ENCODE data around the gene PSMC3.

The PSMC3 gene

DNA sequence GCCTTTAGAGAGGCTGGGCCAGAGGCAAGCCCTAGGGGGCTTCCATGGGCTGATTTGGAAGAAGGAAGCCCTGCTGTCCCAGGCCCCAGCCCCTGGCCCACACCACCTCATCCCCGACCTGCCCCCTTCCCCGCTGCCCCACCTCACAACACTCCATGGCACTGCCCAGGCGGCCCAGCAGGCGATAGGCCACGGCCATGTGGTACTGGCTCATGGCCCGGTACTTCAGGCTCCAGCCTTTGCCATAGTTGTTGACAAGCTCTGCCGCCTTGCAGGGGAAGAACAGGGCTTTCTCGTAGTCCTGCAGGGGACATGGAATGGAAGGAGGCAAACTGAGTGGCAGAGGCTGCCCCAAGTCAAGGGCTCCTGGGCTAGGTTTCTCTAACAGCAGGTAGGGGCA lies 16.3 kb upstream of the PSMC3 start:
- DNase-seq, result no peak

DNA sequence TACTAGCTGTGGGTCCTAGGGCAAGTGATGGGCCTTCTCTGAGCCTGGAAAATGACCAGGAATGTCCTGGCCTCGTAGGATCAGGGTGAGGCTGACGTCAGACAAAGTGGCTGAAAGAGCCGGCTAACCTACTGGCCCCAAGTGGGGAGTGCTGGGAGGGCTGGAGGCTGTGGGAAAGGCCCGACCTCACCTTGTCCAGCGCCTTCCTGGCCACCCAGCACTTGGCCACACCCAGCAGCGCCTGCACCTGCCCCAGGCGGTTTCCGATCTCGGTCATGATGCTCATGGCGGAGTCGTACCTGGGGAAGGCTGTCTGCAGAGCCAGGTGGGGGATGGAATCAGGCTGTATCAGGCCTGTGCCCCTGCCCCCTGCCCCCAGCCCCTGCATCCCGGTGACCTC lies 15.2 kb upstream of the PSMC3 start:
- DNase-seq, result no peak

DNA sequence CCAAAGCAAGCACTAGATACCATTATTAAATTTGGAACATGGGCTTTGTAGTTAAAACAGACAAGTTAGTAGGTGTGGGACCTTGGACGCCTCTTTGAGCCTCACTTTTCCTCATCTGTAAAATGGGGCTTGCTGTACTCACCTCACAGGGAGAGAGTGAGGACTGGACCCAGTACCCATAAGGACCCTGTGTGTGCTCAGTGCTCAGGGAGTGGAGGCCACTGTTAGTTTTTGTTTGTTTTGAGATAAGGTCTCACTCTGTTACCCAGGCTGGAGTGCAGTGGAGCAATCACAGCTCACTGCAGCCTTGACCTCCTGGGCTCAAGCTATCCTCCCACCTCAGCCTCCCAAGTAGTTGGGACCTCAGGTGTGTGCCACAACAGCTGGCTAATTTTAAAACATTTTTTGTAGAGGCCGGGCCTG lies 13.8 kb upstream of the PSMC3 start:
- DNase-seq, result no peak

DNA sequence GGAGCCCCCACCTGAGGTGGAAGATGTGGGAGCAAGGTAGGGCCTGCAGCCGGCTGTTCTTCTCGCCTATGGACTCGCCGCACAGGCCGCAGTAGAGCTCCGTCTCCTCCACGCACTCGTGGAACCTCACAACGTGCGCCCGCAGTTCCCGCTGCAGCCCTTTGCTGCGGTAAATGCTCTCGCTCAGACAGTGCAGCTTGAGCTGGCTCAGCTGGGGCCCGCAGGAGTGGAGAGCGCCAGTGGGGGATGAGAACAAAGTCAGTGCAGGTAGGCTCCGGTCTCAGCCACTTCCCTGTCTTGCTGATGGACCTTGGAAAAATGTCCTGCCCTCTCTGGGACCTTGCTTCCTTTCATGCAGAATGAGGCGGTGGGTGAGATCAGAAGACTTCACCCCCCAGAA lies 12.5 kb upstream of the PSMC3 start:
- no peak for DNase-seq

DNA sequence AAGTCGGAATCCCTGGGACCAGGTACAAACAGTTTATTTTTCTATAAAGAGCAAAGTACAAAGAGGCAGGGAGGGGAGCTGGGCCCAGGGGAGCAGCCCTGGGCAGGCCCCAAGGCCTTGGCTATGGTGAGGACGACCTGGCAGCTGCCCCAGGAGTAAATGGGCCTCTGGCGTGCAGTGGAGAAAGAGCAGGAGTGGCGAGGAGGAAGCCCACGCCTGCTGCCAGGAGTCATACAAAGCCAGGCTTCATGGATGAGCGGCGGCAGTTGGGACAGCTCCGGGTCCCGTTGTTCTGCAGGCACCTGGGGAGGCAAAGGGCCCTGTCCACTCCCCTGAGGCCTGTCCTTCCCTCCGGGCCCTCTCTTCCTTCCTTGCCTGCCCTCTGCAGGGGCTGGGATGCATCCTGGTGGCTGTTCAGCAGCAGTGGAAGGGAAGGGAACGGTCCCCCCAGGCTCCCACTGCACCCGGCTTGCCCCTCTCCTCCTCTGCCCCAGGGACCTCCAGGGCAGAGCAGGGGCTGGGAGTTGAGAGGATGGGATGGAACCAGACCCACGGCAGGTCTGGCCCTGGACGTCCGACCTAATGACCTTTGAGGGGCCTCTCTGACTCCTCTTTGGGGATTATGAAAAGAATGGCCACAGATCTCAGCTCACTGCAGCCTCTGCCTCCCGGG lies 11.6 kb upstream of the PSMC3 start:
- no peak for DNase-seq

DNA sequence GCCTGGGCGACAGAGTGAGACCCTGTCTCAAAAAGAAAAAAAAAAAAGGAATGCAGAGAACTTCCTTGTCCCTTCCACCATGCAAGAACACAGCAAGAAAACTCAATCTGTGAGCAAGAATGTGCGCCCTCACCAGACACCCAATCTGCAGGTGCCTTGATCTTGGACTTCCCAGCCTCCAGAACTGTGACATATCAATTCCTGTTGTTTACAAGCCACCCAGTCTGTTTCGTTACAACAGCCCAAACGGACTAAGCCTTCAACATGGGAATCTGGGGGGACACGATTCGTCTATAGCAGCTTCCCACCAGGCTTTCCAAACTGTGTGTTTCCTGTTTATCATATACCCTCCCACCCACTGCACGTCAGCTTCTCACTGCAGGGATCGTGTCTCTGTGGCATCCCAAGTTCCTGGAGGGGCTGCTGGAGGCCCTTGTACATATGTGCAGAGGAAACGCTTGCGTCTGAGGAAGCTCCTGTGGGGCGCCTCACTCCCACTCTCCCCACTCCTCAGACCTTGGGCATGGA lies 11.0 kb upstream of the PSMC3 start:
- no peak for DNase-seq

DNA sequence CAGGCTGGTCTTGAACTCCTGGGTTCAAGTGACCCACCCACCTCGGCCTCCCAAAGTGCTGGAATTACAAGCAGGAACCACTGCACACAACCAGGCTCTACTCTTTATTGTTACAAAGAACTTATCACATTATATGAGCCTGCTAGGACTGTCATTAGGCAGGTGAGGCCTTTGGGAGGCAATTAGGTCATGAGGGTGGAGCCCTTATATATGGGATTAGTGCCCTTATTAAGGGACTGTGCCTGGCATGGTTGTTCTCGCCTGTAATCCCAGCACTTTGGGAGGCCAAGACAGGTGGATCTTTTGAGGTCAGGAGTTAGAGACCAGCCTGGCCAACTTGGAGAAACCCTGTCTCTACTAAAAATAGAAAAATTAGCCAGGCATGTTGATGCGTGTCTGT lies 10.5 kb upstream of the PSMC3 start:
- no peak for DNase-seq

DNA sequence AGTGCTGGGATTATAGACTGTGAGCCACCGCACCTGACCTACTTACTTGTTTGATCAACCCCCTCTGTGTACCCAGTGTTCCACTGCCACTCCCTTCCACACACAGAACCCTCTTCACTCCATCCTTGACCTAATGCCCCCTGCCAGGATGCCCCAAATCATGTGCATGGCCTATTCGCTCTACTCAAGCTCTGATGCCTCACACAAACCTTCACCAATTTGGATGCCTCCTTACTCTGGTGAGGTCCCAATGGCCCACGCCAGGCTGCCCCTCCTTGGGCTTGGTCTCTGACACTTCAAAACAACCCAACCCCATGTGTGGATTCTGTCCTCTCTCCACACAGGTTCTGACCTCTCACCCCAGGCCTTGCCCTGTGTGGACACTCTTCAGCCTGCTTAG lies 9.4 kb upstream of the PSMC3 start:
- DNase-seq, result no peak

DNA sequence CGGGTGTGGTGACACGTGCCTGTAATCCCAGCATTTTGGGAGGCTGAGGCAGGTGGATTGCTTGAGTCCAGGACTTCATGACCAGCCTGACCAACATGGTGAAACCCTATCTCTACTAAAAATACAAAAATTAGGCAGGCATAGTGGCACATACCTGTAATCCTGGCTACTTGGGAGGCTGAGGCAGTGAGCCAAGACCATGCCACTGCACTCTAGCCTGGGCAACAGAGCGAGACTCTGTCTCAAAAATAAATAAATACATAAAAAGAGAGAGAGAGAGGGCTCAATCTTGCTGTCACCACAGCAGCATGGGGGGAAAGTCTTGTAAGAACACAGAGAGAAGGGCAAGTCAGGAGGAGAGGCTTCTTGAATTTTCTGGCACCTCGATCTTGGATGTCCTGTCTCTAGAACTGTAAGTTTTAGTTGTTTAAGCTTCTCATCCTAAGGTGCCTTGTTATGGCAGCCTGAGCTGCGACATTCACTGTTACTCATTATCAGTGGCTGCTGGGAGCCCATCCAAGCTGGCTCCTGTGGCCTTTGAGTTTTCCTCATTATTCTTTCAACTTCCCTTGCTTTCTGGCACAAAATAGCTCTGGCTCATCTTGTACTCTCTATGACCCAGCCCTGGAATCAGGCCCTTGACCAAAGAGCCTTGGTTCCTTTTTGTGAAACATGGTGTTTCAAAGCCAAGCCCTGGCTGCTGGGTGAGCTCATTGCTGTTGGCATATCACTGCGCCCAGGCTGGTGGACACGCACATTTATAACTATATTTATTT lies 8.0 kb upstream of the PSMC3 start:
- DNase-seq, result no peak

DNA sequence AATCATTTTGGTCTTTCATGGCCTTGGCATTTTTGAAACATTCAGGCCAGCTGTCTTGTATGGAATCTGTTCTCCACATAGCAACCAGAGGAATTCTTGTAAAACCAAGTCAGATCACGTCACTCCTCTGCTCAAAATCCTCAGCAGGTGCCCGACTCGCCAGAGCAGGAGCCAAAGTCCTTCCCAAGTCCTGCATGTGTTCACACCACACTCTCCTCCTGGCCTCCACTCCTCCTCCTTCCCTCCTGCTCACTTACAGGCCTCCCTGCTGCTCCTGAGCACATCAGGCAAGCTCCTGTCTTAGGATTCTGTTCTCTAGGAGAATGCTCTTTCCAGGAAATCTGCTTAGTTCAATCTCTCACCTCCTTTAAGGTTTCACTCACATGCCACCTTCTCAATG lies 6.9 kb upstream of the PSMC3 start:
- no peak for DNase-seq

DNA sequence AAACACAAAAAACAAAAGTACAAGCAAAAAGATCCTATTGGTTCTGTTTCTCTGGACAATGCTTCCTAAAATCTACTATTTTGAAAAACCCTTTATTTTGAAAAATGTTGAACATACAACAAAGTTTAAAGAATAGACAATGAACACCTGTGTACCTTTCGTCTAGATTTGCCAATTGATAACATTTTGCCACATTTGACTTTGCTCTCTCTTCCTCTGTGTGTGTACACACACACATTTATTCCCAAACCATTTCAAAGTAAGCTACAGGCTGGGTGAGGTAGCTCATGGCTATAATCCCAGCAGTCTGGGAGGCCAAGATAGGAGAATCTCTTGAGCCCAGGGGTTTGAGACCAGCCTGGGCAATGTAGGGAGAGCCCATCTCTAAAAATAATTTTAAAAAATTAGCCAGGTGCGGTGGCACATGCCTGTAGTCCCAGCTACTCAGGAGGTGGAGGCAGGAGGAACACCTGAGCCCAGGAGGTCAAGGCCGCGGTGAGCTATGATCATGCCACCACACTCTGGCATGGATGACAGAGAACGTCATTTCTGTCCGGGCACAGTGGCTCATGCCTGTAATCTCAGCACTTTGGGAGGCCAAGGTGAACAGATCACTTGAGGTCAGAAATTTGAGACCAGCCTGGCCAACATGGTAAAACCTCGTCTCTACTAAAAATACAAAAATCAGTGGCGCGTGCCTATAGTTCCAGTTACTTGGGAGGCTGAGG lies 5.3 kb upstream of the PSMC3 start:
- DNase-seq, result no peak

DNA sequence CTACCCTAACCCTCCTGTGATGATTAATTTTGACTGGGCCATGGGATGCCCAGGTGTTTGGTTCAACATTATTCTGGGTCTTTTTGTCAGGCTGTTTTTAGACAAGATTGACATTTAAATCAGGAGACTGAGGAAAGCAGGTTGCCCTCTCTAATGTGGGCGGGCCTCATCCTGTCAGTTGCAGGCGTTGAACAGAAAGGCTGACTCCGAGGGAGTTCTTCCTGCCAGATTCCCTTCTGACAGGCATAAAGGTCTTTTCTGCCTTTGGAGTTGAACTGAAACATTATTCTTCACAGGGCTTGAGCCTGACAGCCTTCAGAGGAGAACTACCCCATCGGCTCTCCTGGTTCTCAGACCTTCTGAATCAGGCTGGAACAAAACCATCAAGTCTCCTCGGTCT lies 4.3 kb upstream of the PSMC3 start:
- DNase-seq, result no peak

DNA sequence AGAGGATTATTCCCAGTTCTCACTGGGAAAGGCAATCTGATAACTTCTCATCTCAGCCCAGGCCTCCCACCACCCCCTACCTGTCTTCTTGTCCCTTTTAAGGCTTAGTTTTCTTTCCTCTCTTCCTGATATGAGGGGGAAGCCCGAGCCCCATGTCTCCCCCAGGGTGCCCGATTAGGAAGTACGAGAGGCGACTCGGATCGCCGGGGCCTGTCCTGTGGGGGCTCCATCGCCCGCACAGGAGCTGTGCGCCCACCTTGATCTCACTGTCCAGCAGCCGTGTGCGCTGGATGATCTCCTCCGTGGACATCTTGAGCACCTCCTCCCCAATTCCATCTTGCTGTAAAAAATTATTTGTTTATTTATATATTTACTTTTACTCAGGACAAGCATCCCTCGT lies 628 bp downstream of the PSMC3 start:
- no peak for DNase-seq

DNA sequence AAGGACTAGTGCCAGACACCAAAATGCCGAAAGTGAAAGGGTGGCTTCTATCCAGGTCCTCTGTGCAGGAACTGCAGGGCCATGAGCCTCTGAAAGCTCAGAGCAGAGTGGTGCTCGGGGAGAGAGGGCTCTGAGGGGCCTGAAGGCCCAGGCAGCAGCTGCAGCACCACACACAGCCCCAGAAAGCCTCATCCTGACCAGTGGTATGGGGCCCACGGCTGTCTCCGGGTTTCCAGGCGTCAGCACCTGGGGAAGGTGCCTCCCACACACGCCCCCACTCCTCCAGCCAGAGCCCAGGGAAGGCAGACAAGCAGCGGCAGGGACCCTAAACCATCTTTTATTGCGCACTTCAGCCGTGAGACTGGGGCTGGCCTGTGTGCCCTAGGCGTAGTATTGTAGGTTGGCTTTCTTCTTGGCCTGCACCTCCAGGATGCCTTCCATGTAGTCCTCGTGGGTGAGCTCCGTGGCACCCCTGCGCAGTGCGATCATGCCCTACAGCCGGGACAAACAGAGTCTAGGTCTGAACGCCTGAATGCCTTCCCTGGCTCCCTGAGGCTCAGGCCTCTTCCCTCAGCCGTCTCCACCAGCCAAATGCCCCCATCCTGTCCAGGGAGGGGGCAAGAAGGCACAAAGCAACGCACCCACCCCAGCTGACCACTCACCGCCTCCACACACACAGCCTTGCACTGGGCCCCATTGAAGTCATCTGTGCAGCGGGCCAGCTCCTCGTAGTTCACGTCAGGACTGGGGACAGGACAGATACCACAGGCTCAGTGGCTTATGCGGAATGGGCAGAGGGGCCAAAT lies 7.6 kb downstream of the PSMC3 start:
- no peak for DNase-seq

DNA sequence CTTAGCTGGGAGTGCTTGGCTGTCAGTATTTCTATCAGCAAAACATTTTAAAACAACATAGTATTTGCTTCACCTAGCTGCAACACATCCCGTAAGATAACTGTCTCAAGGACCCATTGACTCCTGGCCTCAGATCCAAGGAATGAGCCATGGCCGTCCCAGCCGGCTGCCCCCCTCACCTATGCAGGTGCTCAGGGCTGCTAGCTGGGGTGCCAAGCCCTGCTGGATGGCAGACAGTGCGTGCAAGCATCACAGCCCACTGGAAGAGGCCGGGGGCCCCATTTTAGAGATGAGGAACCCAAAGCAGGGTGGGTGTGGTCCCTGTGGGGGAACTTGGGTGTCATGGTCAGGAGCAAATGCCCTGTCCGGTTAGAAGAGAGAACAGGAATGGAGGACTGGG lies 8.5 kb downstream of the PSMC3 start:
- DNase-seq, result no peak

DNA sequence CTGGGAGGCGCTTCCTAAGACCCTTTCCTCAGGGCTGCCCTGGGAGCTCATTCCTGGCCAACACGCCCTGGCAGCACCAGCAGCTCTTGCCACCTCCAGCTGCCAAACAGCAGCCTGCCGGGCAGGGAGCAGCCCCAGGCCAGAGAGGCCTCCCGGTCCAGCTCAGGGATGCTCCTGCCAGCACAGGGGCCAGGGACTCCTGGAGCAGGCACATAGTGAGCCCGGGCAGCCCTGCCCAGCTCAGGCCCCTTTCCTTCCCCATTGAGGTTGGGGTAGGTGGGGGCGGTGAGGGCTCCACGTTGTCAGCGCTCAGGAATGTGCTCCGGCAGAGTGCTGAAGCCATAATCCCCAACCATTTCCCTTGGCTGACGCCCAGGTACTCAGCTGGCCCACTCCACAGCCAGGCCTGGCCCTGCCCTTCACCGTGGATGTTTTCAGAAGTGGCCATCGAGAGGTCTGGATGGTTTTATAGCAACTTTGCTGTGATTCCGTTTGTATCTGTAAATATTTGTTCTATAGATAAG lies 10.2 kb downstream of the PSMC3 start:
- DNase-seq, result no peak

DNA sequence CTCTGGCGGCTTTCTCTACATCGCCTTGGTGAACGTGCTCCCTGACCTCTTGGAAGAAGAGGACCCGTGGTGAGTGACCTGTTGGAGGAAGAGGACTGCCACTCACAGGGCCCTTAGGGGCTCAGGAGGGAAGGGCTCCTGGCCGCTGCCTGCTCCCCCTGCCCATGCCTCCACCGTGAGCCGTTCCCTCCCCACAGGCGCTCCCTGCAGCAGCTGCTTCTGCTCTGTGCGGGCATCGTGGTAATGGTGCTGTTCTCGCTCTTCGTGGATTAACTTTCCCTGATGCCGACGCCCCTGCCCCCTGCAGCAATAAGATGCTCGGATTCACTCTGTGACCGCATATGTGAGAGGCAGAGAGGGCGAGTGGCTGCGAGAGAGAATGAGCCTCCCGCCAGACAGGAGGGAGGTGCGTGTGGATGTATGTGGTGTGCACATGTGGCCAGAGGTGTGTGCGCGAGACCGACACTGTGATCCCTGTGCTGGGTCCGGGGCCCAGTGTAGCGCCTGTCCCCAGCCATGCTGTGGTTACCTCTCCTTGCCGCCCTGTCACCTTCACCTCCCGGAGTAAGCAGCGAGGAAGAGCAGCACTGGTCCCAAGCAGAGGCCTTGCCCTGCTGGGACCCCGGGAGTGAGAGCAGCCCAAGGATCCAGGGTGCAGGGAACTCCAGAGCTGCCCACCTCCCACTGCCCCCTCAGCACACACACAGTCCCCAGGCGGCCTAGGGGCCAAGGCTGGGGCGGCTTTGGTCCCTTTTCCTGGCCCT lies 11.0 kb downstream of the PSMC3 start:
- no peak for DNase-seq

DNA sequence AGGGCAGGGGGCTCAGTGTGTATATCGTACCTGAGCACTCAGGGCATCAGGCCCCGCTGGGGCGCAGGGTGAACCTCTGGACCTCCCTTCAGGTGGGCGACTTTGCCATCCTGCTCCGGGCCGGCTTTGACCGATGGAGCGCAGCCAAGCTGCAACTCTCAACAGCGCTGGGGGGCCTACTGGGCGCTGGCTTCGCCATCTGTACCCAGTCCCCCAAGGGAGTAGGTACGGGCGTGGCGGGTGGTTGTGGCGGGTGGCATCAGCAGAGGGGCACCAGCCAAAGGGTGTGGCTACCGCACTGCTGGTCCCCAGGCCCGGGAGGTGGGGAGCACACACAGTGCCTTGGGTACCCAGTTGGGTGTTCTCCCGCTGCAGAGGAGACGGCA lies 11.6 kb downstream of the PSMC3 start:
- no peak for DNase-seq

DNA sequence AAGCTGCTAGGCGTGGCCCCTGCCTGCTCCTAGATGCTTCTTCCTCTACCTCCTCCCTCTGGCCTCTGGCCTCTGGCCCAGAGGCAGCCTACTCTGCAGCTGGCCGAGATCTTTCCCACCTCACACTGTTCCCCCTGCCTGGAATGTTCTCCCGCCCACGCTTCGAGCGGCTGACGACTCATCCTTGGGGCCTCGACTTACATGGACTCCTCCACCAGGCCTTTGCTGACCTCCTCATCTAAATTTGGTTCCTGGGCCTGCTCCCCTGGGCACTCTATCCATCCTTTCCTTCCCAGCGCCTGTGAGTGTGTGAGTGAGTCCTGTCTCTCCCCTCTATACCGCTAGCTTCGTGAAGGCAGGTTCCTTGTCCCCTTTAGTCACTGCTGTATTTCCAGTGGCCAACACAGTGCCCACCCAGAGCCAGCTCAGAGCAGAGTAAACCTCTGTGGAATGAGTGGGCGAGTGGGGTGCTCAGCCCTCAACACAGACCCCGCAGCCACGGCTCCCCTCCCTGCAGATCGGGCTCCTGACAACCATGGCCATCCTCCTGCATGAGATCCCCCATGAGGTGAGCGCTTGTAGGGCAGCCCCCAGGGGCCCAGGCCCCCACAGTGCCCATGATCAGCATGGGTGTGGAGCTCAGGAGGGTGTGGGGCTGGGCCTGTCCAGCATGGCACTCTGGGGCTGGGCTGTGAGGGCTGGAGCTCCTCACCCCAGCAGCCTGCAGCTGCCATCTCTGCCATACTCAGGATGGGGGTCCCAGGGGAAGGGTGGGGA lies 12.1 kb downstream of the PSMC3 start:
- no peak for DNase-seq

DNA sequence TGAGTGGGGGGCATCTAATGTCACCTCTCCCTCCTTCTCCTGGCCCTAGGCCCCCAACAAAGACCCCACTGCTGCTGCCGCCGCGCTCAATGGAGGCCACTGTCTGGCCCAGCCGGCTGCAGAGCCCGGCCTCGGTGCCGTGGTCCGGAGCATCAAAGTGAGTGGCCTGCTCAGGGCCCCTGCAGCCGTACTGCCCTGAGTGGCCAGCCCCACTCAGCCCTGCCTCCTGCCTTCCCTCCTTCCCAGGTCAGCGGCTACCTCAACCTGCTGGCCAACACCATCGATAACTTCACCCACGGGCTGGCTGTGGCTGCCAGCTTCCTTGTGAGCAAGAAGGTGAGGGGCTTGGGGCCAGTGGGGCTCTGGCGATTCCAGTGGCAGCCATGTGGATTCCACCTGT lies 12.9 kb downstream of the PSMC3 start:
- DNase-seq, result no peak
